NOMO-1 (cell line): ENCODE measurements around the gene ZFAND5.
A peak's percentile ranks its signal among the peaks of the same experiment; 100 is the strongest.

ENCODE experiments used
- DNase-seq, 2 experiments: peaks; one replicate each; lab custom pipeline; 2025; ENCODE audit not compliant: unreplicated experiment in 2 of 2; lab: John Stamatoyannopoulos, UW

Gene ZFAND5

DNA sequence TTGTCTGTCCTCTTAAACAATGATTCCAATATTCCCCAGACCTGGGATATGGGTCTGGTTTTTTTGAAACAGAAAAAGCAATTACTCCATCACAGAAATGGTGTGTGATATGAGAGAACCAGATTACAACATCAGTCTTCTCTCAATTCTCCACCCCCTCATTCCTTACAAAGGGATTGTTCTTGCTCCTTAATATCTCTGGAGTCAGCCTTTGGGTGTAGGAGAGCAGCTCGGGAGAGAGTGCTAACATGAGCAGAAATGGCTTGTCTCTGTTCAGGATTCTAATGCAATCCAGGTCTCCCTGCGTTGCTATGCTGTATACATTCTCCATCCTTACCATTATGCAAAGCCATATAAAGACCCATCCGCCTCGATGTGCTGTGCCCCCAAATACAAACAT is 32.7 kb downstream of the ZFAND5 start:
- DNase-seq, result no peak

DNA sequence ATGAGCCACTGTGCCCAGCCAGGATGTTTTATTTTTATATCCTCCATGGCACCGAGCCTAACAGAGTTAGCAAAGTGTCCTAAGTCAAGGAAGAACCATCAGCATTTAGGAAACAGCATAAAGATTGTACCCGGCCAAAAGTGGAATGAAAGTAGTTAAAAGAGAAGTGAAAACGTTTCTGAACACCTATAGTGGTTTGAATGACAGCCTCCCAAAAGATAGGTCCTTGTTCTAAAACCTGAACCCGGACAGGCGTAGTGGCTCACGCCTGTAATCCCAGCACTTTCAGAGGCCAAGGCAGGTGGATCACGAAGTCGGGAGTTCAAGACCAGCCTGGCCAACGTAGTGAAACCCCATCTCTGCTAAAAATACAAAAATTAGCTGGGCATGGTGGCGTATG is 37.4 kb downstream of the ZFAND5 start:
- DNase-seq, result no peak

DNA sequence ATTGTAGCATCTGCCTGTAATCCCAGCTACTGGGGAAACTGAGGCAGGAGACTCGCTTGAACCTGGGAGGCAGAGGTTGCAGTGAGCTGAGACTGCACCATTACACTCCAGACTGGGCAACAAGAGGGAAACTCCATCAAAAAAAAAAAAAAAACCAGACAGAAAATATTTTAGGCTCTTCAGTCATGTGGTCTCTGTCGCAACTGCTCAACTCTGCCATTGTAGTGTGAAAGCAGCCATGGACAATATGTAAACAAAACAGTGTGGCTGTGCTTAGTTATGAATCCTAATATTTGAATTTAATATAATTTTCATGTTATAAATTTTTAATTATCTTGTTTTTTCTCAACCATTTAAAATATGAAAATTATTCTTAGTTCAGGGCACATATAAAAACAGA is 38.4 kb downstream of the ZFAND5 start:
- DNase-seq, result no peak

DNA sequence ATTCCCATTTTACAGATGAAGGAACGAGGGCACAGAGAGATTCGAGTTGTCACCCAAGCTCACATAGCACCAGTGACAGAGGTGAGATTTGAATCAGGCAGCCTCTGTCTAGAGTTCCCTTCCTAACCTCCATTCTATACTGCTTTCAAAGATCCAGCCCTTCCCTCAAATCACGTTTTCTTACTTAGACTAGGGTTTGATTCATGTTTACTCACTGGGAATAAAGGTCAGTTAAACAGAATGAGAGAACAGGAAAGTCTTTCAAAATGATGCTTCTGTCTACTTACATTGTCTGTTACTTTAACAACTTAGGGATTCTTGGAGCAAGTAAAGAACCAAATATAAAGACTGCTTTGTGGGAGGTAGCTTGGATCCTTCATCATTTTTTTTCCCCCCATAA is 40.0 kb downstream of the ZFAND5 start:
- DNase-seq, result no peak

DNA sequence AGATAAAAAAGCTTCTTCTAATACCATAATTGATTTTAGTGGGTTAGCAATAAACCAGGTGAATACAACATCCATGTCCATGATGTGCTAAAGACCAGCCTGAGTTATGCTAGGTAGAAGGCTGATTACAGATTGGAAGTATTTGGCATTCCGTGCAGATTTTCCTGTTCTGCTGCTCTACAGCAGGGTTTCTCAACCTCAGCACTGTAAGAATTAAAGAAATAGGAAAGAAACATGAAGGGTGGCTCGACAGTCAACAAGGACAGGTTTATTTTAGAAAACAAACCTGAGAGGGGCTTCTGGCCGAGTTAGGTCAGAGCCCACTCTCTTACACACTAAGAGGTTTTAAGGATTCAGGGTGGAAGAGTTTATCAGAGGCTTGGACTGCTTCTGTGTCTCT is 42.3 kb downstream of the ZFAND5 start:
- DNase-seq, result no peak

DNA sequence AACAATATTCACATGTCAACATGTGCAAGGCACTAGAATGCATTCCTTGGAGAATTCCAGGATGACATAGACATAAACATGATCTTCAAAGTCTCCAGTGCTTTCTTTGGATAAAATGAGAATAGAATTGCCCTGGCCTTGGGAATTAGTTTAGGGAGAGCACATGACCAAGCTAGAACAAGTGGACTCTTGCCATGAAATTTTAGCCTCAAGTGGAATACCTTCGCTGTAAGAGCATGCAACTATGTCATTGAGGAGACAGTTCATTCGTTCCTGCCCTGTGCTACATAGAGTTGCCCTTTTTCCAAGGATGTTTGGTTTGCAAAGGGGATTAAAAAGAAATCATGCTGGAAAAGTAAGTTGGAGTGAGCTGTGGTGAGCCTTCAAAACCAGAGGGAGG is 42.7 kb downstream of the ZFAND5 start:
- DNase-seq, result no peak

DNA sequence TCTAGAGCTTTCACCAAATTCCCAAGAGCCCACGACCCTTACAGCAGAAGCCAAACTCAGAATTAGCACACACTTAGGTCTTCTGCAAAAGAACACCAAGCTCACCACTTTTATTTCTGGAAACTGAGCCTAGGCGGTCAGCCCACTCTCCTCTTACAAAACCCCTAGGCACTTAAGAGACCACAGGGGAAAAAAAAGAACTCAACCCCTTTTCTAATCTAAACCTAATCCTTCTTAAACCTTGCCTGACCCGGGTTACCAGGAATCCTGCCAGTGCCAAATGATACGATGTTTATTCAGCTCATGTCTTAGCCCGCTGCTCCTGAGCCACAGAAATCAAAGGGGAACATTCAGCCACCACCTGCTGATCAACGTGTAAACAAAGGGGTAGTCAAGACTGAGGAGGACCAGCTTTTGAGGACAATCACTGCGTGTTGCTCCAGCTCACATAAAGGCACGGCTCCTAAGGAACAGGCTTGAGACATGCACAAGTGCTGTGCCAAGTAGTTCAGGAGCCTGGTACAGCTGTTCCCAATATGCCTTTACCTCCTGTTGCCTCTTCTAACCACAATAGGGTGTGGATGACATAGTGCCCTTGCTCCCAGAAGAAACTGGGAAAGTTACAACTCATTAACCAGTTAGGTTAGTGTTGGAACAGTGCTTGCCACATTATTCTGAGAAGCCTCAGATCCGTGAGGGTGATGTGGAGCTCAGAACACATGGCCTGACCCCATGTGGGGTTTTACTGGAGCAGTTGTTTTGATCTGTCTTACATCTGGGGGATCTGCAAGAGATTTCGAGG is 49.3 kb downstream of the ZFAND5 start:
- DNase-seq, result no peak

DNA sequence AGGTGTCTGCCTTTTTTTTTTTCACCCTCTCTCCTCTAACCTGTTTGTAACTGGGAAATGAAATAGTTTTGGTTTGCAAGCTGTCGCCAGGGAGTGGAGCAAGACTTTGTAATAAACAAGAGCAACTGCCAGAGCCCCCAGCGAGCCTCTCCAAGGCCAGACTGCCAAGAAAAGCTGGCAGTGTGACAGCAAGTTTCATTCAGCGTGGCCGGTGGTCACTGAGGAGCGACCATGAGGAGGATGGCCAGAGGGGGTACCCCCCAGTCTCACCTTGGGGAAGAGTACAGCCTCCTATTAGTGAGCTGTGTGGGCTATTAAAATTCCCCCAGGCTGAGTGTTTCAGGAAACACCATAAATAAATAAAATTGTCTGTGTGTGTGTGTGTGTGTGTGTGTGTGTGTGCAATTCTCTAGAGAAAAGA is 49.9 kb downstream of the ZFAND5 start:
- DNase-seq, result peak in 1 of 2 experiments; percentile 43

DNA sequence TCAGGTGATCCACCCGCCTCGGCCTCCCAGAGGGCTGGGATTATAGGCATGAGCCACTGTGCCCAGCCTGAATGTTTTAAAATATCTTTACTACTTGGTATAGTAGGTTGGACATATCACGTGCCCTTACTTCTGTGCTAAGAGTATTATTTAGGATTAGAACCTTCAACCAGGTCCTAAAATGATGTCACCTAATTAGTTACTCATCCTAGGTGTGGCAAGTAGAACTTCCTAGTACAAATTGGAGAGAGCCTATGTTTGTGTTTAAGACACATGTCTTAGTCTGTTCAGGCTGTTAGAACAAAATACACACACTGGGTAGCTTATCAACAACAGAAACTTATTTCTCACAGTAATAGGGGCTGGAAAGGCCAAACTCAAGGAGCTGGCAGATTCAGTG is 51.5 kb downstream of the ZFAND5 start:
- no peak for DNase-seq

DNA sequence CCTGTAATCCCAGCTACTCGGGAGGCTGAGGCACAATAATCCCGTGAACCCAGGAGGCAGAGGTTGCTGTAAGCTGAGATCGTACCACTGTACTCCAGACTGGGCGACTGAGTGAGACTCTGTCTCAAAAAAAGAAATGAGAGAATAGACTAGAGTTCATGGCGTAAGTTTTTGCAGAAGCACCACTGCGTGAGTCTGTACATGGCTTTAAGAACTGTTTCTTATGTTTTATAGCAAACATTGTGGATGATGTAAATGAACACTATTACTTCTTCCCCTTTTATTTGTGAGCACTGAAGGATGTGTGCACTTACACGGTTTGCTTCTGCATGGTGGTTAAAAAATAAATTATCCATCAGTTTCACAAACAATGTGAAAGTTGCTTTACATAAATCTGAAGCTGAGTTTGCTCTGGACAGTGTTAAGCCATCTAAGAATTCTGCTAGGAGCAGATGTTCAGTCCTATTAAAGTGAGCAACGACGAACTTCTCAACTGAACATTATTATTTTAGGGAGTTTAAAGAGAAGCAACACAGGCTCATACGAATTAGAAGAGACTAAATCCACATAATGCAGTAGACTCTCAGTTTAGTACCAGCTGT is 52.5 kb downstream of the ZFAND5 start:
- peak in 1 of 2 experiments; percentile 34 for DNase-seq

DNA sequence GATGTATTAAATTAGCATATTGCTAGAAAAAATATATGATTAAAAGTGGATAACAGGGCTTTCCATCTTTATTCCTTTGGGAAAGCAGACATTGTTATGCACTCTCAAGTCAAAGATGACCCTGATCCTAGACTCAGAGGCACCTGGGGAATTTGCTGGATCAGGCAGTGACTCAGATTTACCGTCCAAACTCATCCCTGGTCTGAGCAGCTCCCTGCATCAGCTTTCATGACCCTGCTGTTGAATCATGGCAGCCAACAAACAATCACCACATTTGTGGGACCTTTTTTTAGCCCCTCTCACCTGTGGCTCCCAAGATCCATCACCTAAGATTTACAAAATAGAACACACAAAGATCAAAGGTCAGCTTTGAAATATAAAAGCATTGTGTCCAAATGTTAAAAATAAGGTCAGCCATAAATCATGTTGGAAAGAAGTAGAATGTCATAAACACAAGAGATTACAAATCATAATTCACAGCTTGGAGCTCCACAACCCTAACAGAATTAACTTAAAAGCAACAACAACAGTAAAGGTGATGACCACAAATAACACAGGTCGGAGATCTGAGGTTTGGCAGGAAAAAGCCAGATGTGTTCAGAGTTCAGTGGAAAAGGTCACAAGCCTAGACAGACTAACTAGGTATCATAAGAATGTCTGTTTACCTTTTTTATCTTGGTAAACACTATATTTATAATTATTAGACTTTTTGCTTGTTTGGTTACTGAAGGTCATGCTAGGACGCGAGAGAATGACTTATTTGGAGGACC is 55.5 kb downstream of the ZFAND5 start:
- no peak for DNase-seq

DNA sequence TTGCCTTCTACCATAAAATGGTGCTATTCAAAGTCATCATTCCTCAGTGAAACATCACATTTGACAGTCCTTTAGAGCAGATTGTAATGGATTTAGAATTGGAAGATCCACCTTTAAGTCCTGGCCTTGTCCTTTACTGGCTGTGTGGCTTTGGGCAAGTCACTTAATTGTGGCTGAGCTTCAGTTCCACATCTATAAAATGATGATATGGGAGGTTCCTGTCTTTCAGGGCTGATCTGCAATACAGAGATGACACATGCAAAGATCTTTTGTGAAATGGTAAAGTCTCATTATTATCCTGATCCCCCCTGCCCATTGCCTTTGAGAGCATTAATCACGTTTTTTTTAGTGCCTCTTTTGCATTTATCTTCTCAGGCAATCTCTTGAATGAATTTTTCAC is 58.2 kb downstream of the ZFAND5 start:
- peak; percentile 32 to 64 for DNase-seq

DNA sequence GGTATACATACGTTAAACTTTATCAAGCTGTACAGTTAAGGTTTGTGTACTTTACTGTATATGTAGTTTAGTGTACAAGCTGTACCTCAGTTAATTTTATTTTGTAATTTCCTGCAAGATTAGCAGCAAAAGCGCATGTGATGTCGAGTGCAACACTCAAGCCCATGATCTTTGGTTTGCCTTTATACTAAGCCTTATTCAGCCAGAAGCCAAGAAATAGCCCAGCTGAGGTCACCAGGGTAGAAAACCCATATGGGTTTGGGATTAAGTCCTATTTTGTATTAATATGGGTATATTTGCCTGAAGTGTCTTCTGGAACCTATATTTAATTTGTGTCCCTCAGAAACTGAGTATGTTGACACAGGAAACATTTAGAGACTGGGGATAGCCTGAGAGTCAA is 59.3 kb downstream of the ZFAND5 start:
- no peak for DNase-seq

DNA sequence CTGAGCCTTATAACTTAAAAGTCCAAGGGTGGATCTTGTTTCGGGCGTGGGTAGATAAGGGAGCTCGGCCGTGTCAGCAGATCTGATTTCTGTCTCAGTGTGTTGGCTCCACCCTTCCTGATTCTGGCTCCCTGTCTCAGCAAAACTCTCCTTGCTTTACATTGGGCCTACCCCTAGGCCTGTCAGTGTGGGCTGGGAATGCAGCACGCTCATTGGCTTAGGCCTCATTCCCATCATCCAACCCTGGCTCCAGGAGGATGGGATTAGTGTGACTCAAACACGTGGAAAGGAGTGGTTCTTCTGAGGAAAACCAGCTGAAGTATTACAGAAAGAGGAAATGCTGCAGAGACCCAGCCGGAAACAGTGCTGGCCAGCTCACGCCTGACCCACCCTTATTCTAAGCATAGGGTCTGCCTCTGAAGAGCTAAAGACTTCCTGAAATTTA is 59.9 kb downstream of the ZFAND5 start:
- peak; percentile 75 to 86 for DNase-seq

DNA sequence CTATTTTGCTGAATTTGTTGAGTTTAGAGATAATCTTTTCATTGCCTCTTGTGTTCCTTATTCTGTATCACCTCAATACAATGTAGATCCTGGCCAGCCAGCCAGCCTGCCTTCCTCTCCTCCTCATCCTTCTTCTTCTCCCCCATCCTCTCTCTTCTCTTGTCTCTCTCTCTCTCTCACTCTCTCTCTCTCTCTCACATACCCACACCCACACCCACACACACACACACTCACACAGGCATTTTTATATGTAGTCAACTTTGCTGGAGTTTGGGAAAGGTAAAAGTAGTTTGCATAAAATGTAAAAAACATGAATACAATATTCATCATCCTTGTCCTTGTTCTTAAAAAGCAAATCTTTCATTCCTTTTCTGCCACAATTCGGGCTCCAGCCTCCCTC is 60.5 kb downstream of the ZFAND5 start:
- no peak for DNase-seq
